ENCODE results near the gene CACNA1H. TPM values are rescaled to one million over a fixed set of nuclear protein-coding genes. Genes with fewer than 3 reads are reported as not detected.
A peak's percentile ranks its signal among the peaks of the same experiment; 100 is the strongest.

Gene CACNA1H
- total RNA-seq, 1 experiment from 2014 or later, result 24.3 TPM

DNA sequence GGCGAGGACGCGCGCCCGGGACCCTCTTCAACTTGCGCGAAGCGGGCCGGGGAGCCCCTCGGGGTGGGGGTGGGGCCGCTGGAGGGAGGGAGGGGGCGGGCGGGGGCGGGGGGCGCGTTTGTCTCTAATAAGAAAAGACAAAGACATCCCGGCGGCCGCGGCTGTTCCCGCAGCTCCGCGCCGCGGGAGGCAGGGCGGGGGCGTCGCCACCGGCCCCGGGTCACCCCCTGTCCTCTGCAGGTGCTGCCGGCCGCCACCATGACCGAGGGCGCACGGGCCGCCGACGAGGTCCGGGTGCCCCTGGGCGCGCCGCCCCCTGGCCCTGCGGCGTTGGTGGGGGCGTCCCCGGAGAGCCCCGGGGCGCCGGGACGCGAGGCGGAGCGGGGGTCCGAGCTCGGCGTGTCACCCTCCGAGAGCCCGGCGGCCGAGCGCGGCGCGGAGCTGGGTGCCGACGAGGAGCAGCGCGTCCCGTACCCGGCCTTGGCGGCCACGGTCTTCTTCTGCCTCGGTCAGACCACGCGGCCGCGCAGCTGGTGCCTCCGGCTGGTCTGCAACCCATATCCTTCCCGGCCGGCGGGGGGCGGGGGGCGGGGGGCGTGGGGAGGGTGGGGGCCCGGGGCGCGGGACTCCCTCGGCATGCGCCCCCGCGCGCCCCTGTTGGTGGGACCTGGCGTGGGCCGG lies 714 bp downstream of the CACNA1H start (continued):
- TF ChIP-seq, protein P1, sequence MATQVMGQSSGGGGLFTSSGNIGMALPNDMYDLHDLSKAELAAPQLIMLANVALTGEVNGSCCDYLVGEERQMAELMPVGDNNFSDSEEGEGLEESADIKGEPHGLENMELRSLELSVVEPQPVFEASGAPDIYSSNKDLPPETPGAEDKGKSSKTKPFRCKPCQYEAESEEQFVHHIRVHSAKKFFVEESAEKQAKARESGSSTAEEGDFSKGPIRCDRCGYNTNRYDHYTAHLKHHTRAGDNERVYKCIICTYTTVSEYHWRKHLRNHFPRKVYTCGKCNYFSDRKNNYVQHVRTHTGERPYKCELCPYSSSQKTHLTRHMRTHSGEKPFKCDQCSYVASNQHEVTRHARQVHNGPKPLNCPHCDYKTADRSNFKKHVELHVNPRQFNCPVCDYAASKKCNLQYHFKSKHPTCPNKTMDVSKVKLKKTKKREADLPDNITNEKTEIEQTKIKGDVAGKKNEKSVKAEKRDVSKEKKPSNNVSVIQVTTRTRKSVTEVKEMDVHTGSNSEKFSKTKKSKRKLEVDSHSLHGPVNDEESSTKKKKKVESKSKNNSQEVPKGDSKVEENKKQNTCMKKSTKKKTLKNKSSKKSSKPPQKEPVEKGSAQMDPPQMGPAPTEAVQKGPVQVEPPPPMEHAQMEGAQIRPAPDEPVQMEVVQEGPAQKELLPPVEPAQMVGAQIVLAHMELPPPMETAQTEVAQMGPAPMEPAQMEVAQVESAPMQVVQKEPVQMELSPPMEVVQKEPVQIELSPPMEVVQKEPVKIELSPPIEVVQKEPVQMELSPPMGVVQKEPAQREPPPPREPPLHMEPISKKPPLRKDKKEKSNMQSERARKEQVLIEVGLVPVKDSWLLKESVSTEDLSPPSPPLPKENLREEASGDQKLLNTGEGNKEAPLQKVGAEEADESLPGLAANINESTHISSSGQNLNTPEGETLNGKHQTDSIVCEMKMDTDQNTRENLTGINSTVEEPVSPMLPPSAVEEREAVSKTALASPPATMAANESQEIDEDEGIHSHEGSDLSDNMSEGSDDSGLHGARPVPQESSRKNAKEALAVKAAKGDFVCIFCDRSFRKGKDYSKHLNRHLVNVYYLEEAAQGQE (IDR thresholded peaks at IDR 0.05; ENCODE audit: low read depth), result no peak
- TF ChIP-seq, protein P2, sequence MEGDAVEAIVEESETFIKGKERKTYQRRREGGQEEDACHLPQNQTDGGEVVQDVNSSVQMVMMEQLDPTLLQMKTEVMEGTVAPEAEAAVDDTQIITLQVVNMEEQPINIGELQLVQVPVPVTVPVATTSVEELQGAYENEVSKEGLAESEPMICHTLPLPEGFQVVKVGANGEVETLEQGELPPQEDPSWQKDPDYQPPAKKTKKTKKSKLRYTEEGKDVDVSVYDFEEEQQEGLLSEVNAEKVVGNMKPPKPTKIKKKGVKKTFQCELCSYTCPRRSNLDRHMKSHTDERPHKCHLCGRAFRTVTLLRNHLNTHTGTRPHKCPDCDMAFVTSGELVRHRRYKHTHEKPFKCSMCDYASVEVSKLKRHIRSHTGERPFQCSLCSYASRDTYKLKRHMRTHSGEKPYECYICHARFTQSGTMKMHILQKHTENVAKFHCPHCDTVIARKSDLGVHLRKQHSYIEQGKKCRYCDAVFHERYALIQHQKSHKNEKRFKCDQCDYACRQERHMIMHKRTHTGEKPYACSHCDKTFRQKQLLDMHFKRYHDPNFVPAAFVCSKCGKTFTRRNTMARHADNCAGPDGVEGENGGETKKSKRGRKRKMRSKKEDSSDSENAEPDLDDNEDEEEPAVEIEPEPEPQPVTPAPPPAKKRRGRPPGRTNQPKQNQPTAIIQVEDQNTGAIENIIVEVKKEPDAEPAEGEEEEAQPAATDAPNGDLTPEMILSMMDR (IDR thresholded peaks at IDR 0.05 in 2 of 3, conservative IDR thresholded peaks at IDR 0.05 in 1 of 3; ENCODE audit: borderline replicate concordance in 1 of 3, insufficient read depth in 1 of 3, low read depth in 2 of 3, low read length in 2 of 3), result no peak
- no peak for TF ChIP-seq POLR2AphosphoS5 (IDR thresholded peaks at IDR 0.05; ENCODE audit: low read depth, low read length)
- TF ChIP-seq EZH2 (IDR thresholded peaks at IDR 0.05), result no peak
- no peak for TF ChIP-seq EGR1 (IDR thresholded peaks at IDR 0.05; ENCODE audit: low read depth)

DNA sequence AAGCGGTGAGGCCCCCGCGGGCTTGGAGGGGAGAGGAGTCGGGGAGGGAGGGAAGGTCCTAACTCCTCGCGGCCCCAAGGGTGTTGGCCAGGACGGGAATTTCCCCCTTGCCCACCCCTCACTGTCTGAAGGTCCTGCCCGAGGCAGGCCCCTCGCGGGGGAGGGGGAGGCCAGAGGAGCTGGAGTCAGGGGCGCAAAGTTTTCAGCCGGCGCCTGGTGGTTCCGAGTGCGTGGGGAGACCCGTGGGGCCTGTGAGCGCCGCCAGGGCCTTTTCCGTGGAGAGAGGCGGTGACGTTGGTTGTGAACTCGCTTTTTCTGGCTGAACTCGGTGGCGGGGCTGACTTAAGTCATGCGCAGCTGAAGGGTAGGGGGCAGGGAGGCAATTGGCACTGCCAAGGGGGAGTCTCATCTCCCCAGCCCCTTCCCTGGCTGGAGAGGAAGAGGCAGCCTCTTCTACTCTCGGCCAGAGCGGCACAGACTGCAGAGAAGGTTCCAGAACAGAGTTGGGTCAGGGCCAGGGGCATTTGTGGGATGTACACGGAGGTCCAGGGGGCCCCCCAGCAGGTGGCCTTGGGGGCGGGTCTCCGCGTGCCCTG lies 1.5 kb downstream of the CACNA1H start:
- Histone ChIP-seq H3K4me2 (ENCODE audit: low read length) (peak overlapping the region; percentile 25; the same call in 1 of the 2 replicates), H4K20me1 (ENCODE audit: insufficient read depth) (no peaks in the 10 kb centered on the region), H3K4me3 (replicated peaks in 1 of 2; ENCODE audit: low read depth in 1 of 2, low read length in 2 of 2) (no peak overlapping the region), H2AFZ (ENCODE audit: low read depth, low read length, poor library complexity, severe bottlenecking) (no peak overlapping the region), H3K9me2 (ENCODE audit: insufficient read depth) (no peaks in the 10 kb centered on the region), H3K4me1 (ENCODE audit: control insufficient read depth in 1 of 2, insufficient read depth in 2 of 2, low read length in 2 of 2) (peaks cover 25 to 28% of the 10 kb centered on the region in 2 experiments), H3K9ac (ENCODE audit: low read length) (no peak overlapping the region), H3K27me3 (ENCODE audit: insufficient read depth, low read length) (no peaks in the 10 kb centered on the region), H3K79me2 (ENCODE audit: insufficient read depth, low read length) (peaks cover 4% of the 10 kb centered on the region; the same call in 1 of the 2 replicates), H3K36me3 (ENCODE audit: control insufficient read depth in 1 of 2, insufficient read depth in 2 of 2, low read length in 2 of 2) (no peaks in the 10 kb centered on the region), H3K9me3 (ENCODE audit: control insufficient read depth in 1 of 2, insufficient read depth in 1 of 2, low read depth in 1 of 2, low read length in 2 of 2) (no peaks in the 10 kb centered on the region), H3K27ac (ENCODE audit: low read depth, low read length) (peak overlapping the region; percentile 8; the same call in 1 of the 2 replicates)
- DNase-seq (ENCODE audit: low read depth, low spot score) (no peak), ATAC-seq (no peak)
- CTCF ChIA-PET, result no interaction called here
- TF ChIP-seq ZNF274 (IDR thresholded peaks at IDR 0.05; ENCODE audit: low read depth, low read length), result no peak
- no peak for TF ChIP-seq TCF7L2 (IDR thresholded peaks at IDR 0.05; ENCODE audit: borderline replicate concordance, extremely low read depth, insufficient read depth, insufficient read length)
- TF ChIP-seq, protein P1 (IDR thresholded peaks at IDR 0.05; ENCODE audit: low read depth), result no peak
- no peak for TF ChIP-seq SP1 (IDR thresholded peaks at IDR 0.05; ENCODE audit: low read depth)
- TF ChIP-seq ELF1 (IDR thresholded peaks at IDR 0.05; ENCODE audit: borderline replicate concordance, low read depth), result no peak
- TF ChIP-seq POLR2A (IDR thresholded peaks at IDR 0.05; ENCODE audit: borderline replicate concordance, extremely low read depth, insufficient read depth, insufficient read length), result no peak
- no peak for TF ChIP-seq POLR2AphosphoS5 (IDR thresholded peaks at IDR 0.05; ENCODE audit: low read depth, low read length)
- TF ChIP-seq, protein P3, sequence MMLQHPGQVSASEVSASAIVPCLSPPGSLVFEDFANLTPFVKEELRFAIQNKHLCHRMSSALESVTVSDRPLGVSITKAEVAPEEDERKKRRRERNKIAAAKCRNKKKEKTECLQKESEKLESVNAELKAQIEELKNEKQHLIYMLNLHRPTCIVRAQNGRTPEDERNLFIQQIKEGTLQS (IDR thresholded peaks at IDR 0.05), result no peak
- no peak for TF ChIP-seq SRF (IDR thresholded peaks at IDR 0.05; ENCODE audit: low read depth)
- no peak for TF ChIP-seq YY1 (IDR thresholded peaks at IDR 0.05; ENCODE audit: extremely low read depth, insufficient replicate concordance, low read depth, low read length)
- BruUV-seq (replicated peaks), result TSS peak; percentile 42
- intact Hi-C loops (cut with micrococcal nuclease), result loop anchor here (5.0 kb wide), 1 partner anchor 38 kb away; no protein-coding TSS in a partner anchor
- POLR2A ChIA-PET, result no interaction called here
- RAD21 ChIA-PET (ENCODE audit: low non-redundant PET in 1 of 2, low total read pairs in 2 of 2, uncharacterized antibody in 2 of 2, unreplicated experiment in 2 of 2), result no interaction called here
